GM12875 (cell line): Measurements from ENCODE around the gene MRPL46.
"Not testable (repeated sequence)": the region's sequence is repeated elsewhere in the genome, so short reads cannot be mapped to it uniquely, and the experiment has no call there.

Experiments
- H3K4me3 ChIP-seq: one replicate; pipeline ENCODE4 v1.5.1; 2011; ENCODE audit warnings: low read depth, low read length, control low read depth
- TF ChIP-seq, protein P1 (sequence below): IDR thresholded peaks from 2 replicates; pipeline ENCODE4 v1.5.1; 2011; ENCODE audit warnings: low read depth, mild to moderate bottlenecking, control low read depth, inconsistent platforms, low read length, moderate library complexity, borderline replicate concordance; ENCODE audit not compliant: insufficient read depth

The MRPL46 gene

DNA sequence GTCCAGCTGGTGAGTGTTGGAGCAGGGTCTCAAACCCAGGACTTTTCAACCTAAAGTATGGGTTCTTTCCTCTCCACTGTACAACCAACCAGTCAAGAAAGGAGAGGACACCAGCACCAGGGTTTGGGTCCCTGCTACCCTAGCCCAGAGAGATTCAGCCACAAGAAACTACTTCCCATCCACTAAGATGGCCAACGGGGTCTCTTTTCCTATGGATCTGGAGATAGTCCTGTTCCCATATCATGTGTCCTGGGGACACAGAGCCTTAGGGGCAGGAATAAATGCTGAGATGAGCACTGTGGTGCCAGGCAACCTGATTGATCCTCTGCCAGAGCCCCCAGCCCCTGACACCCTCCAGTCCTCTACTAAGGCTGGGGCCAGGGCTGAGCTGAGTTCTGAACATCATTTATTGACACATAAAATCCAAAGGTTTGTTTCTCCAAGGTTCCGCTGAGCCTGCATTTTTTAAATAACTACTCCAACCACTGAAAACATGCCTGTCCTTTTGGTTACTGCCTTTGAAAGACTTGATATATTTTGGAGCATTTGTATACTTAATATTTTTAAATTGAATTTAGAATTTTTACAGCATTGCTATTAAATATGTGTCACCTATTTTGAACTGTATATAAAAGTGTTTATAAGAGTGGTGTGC is 26.0 kb downstream of the MRPL46 start:
- H3K4me3 ChIP-seq, result no peak overlapping the region
- TF ChIP-seq, protein P1, sequence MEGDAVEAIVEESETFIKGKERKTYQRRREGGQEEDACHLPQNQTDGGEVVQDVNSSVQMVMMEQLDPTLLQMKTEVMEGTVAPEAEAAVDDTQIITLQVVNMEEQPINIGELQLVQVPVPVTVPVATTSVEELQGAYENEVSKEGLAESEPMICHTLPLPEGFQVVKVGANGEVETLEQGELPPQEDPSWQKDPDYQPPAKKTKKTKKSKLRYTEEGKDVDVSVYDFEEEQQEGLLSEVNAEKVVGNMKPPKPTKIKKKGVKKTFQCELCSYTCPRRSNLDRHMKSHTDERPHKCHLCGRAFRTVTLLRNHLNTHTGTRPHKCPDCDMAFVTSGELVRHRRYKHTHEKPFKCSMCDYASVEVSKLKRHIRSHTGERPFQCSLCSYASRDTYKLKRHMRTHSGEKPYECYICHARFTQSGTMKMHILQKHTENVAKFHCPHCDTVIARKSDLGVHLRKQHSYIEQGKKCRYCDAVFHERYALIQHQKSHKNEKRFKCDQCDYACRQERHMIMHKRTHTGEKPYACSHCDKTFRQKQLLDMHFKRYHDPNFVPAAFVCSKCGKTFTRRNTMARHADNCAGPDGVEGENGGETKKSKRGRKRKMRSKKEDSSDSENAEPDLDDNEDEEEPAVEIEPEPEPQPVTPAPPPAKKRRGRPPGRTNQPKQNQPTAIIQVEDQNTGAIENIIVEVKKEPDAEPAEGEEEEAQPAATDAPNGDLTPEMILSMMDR, result no peak

DNA sequence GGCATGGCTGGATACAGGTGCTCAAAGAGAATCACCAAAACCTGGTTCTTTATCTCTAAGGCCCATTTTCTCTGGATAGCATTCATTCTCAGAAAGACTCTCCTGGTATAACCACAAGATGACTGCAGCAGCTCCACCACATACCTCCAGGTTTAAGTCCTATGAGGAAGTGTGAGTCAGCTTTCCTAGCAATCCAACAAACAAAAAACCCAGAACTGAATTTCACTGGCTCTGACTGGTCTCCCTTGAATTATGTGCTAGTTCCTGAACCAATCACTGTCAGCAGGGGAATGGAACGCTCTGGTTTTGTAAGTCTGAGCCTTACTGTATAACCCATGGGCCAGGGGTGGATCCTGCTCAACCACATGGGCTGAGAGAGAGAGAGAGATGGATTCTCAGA is 27.2 kb downstream of the MRPL46 start:
- TF ChIP-seq, protein P1, result no peak
- no peak overlapping the region for H3K4me3 ChIP-seq

DNA sequence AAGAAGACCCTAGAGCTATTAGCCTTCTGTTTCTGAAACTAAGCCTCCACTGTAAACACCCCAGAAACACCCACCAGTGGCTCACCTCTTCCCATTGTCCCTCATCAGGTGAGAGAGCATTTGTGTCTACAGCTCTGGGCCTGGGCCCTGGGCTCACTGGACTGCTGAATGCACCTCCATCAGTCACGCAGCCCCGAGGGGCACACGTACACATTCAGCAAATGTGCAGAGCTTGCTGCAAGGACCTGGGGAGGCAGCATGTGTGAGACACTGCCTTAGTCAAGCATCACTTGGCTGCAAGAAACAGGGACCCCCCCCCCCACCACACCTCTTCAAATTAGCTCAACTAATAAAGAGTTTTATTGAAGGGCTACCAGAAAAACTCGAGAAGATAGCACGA is 29.0 kb downstream of the MRPL46 start:
- TF ChIP-seq, protein P1, result no peak

DNA sequence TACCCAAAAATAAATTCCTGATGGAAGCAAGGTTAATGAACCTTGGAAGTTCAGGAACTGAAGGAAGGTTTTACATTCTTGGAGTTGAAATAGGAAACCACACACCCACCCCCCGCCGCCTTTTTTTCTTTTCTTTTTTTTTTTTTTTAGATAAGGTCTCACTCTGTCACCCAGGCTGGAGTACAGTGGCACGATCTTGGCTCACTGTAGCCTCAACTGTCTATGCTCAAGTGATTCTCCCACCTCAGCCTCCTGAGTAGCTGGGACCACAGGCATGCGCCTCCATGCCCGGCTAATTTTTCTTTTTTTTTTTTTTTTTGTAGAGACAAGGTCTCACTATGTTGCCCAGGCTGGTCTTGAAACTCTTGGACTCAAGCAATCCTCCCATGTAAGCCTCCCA is 33.1 kb downstream of the MRPL46 start:
- H3K4me3 ChIP-seq, result not testable (repeated sequence)

More for the DNA sequence above, 29.0 kb downstream of the MRPL46 start:
- H3K4me3 ChIP-seq, result no peak overlapping the region

DNA sequence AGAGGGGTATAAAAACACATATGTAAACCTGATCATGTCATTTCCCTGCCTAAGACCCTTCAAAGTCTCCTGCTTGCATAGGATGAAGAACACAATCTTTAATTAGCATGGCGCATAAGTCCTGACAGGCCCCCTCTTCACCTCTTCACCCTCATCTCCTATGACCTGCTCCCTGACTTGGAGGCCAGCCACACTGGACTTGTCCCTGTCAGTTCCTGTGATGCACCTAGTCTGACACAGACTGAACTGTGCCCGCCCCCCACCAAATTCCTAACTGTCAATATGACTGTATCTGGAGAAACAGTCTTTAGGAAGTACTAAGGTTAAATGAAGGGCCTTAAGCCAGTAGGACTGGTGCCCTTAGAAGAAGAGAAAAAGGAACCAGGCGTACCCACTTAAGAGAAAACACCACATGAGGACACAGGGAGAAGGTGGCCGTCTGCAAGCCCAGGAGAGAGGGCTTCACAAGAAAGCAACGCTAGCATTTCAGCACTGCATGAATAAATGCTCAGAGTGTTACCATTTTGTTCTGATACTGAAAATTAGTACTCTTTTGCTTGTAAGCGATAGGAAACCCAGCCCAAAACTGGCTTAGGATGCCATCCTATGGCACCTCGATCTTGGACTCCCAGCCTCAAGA is 34.0 kb downstream of the MRPL46 start:
- TF ChIP-seq, protein P1, result no peak
- no peak overlapping the region for H3K4me3 ChIP-seq

DNA sequence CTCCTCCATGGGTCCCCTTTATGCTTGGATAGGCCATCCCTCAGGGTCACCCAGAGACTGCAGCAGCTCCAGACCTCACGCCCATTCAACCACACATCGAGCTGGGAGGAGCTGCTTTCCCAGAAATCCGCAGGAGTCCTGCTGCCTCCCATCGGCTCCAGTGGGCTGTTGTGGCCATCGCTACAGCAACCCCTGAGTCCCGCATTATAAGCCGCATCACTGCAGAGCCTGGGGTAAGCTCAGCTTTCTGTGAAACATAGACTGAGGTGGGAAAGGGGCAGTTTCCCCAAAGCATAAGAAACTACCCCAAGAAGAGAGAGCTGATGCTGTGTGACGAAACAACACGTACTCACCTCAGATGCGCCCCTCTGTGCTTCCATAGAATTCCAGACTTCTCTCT is 35.7 kb downstream of the MRPL46 start:
- no peak overlapping the region for H3K4me3 ChIP-seq
- TF ChIP-seq, protein P1, result no peak

DNA sequence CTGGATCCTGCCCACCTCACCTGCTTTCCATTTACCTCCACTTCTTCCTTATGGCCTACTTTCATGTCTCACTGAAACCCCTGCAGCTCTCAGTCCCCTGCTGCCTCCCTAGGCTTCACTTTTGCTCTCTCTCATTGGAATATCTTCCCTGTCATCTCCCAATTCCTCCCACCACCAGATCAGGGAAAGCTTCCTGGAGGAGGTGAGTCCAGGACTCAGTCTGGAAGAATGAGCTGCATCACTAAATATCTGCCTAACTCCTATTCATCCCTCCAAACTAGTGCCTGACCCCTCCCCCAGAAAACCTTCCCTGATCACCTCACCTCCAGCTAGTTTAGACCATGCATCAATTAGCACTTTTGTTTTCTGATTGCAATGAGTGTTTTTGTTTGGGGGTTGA is 37.1 kb downstream of the MRPL46 start:
- TF ChIP-seq, protein P1, result no peak
- no peak overlapping the region for H3K4me3 ChIP-seq
